ENCODE results near the gene CCR5AS.

Gene CCR5AS

DNA sequence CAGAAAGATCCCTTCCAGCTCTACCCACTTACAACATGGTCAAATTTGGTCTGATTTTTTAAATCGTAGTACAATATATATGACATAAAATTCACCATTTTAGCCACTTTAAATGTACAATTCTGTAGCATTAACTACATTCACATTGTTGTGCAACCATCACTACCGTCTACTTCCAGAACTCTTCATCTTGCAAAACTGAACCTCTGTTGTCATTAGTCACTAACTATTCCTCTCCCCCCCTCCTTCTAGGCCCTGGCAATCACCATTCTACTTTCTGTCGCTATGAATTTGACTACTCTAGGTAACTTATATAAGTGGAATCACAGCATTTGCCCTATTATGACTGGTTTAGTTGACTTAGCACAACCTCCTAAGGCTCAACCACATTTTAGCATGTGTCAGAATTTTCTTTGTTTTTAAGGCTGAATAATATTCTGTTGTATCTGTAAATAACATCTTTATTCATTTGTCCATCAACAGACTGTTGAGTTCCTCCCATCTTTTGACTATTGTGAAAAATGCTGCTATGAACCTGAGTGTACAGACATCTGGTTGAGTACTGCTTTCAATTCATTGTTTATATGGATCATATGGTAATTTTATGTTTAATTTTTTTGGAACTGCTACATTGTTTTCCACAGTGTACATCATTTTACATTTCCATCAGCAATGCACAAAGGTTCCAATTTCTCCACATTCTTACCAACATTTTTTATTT is 88.5 kb downstream of the CCR5AS start:
- TF ChIP-seq, protein P1, sequence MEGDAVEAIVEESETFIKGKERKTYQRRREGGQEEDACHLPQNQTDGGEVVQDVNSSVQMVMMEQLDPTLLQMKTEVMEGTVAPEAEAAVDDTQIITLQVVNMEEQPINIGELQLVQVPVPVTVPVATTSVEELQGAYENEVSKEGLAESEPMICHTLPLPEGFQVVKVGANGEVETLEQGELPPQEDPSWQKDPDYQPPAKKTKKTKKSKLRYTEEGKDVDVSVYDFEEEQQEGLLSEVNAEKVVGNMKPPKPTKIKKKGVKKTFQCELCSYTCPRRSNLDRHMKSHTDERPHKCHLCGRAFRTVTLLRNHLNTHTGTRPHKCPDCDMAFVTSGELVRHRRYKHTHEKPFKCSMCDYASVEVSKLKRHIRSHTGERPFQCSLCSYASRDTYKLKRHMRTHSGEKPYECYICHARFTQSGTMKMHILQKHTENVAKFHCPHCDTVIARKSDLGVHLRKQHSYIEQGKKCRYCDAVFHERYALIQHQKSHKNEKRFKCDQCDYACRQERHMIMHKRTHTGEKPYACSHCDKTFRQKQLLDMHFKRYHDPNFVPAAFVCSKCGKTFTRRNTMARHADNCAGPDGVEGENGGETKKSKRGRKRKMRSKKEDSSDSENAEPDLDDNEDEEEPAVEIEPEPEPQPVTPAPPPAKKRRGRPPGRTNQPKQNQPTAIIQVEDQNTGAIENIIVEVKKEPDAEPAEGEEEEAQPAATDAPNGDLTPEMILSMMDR (conservative IDR thresholded peaks at IDR 0.05; ENCODE audit: low read depth in 2 of 2) = no peak
- Histone ChIP-seq H3K27me3 (ENCODE audit: insufficient read depth) (no peaks in the 10 kb centered on the region), H3K36me3 (ENCODE audit: insufficient read depth) (no peaks in the 10 kb centered on the region), H3K4me1 (ENCODE audit: insufficient read depth) (no peaks in the 10 kb centered on the region), H3K27ac (ENCODE audit: low read depth) (no peak overlapping the region), H4K20me1 (replicated peaks; ENCODE audit: insufficient read depth) (no peaks in the 10 kb centered on the region), H2AFZ (no peak overlapping the region), H3K4me2 (no peak overlapping the region), H3K9me2 (ENCODE audit: insufficient read depth) (peaks cover 14% of the 10 kb centered on the region; the same call in 1 of the 2 replicates), H3K4me3 (no peak overlapping the region), H3K79me2 (replicated peaks; ENCODE audit: insufficient read depth) (no peaks in the 10 kb centered on the region), H3F3A (replicated peaks; ENCODE audit: low read depth) (no peaks in the 10 kb centered on the region)
- DNase-seq (ENCODE audit: low spot score) (no peak), ATAC-seq (no peak)
- H3K4me3 Mint-ChIP-seq = no peak overlapping the region
- H3K9me3 Mint-ChIP-seq = peaks cover 13% of the 10 kb centered on the region
- H3K4me1 Mint-ChIP-seq = no peaks in the 10 kb centered on the region
- H3K36me3 Mint-ChIP-seq (ENCODE audit: low read depth) = no peaks in the 10 kb centered on the region
- no peaks in the 10 kb centered on the region for H3K27me3 Mint-ChIP-seq (ENCODE audit: insufficient read depth, low read depth, poor library complexity)
- no peak overlapping the region for H3K27ac Mint-ChIP-seq

GRCh38 chr3:46316206-46316605 is 90.7 kb downstream of the CCR5AS start:
- Histone ChIP-seq H4K20me1 (replicated peaks; ENCODE audit: insufficient read depth) (no peaks in the 10 kb centered on the region), H3K27me3 (ENCODE audit: insufficient read depth) (no peaks in the 10 kb centered on the region), H3K79me2 (replicated peaks; ENCODE audit: insufficient read depth) (no peaks in the 10 kb centered on the region), H3K4me2 (no peak overlapping the region), H3K4me1 (ENCODE audit: insufficient read depth) (peaks cover 5% of the 10 kb centered on the region), H3K36me3 (ENCODE audit: insufficient read depth) (no peaks in the 10 kb centered on the region), H3K9me2 (ENCODE audit: insufficient read depth) (peaks cover 11% of the 10 kb centered on the region), H2AFZ (no peak overlapping the region), H3F3A (replicated peaks; ENCODE audit: low read depth) (no peaks in the 10 kb centered on the region), H3K27ac (ENCODE audit: low read depth) (no peak overlapping the region), H3K4me3 (no peak overlapping the region)
- Mint-ChIP-seq H3K4me1 (peaks cover 3% of the 10 kb centered on the region; the same call in 2 of the 3 replicates), H3K36me3 (ENCODE audit: low read depth) (no peaks in the 10 kb centered on the region), H3K27ac (no peak overlapping the region), H3K9me3 (peaks cover 13% of the 10 kb centered on the region), H3K4me3 (no peak overlapping the region), H3K27me3 (ENCODE audit: insufficient read depth, low read depth, poor library complexity) (no peaks in the 10 kb centered on the region)
- ATAC-seq = no peak
- no peak for DNase-seq (ENCODE audit: low spot score)
- TF ChIP-seq REST (IDR thresholded peaks at IDR 0.05; ENCODE audit: unreplicated experiment) (no peak), EZH2 (IDR thresholded peaks at IDR 0.05; ENCODE audit: low read depth, unreplicated experiment) (no peak), JUNB (IDR thresholded peaks at IDR 0.05; ENCODE audit: unreplicated experiment) (no peak), STAT1 (IDR thresholded peaks at IDR 0.05; ENCODE audit: unreplicated experiment) (no peak), EZH2phosphoT487 (IDR thresholded peaks at IDR 0.05; ENCODE audit: unreplicated experiment) (no peak), NANOG (IDR thresholded peaks at IDR 0.05; ENCODE audit: borderline replicate concordance) (no peak), CREB1 (CRISPR knock-in tag; IDR thresholded peaks at IDR 0.05; ENCODE audit: low read depth) (no peak)
- TF ChIP-seq, protein P2, sequence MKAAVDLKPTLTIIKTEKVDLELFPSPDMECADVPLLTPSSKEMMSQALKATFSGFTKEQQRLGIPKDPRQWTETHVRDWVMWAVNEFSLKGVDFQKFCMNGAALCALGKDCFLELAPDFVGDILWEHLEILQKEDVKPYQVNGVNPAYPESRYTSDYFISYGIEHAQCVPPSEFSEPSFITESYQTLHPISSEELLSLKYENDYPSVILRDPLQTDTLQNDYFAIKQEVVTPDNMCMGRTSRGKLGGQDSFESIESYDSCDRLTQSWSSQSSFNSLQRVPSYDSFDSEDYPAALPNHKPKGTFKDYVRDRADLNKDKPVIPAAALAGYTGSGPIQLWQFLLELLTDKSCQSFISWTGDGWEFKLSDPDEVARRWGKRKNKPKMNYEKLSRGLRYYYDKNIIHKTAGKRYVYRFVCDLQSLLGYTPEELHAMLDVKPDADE (IDR thresholded peaks at IDR 0.05) = no peak
- TF ChIP-seq, protein P1 (conservative IDR thresholded peaks at IDR 0.05; ENCODE audit: low read depth in 2 of 2) = no peak

Data from GM23338 (cell line).